AG04449 (cell line): ENCODE data around the gene USP7.

Experiments
- CTCF ChIA-PET: fragments of 350-600 bp; formaldehyde crosslinking; extraction: SDS; loops from one replicate; lab custom pipeline; 2021; ENCODE audit warnings: antibody characterized with exemption; lab: Yijun Ruan, JAX
- POLR2A ChIA-PET: fragments of 400-600, 350-600 bp; formaldehyde crosslinking; extraction: SDS; loops from one replicate; lab custom pipeline; 2020; ENCODE audit warnings: antibody characterized with exemption, inconsistent platforms; lab: Yijun Ruan, JAX
- DNase-seq: peaks from one replicate; pipeline ENCODE4 v3.0.0-alpha.2; 2010; ENCODE audit warnings: low read depth, low spot score
- H3K4me3 ChIP-seq: 2 replicates; pipeline ENCODE4 v1.5.1; 2011; ENCODE audit warnings: low read depth, mild to moderate bottlenecking, control low read depth, low read length
- TF ChIP-seq, protein P1 (sequence below): IDR thresholded peaks from one replicate; pipeline ENCODE4 v1.5.1; 2011; ENCODE audit warnings: mild to moderate bottlenecking, moderate library complexity, low read length, control low read depth, inconsistent platforms; ENCODE audit not compliant: insufficient read depth; ENCODE audit errors: missing control alignments

Gene USP7

DNA sequence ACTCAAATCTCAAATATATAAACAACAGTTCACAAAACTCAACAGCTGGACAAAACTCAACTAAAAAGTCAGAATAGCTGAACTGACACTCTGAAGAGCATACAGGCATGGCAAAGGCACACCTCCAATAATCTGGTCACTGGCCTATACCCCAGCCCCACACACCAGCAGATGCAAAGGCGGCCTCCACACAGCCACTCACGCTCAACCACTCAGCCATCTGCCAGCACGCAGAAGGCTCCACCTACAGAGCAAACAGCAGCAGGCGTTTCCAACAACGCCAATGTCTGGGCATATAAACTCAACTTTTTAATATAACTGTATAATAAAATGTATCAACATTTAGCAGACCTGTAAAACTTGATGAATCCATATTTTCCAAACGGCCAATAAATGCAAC, 17.2 kb downstream of the USP7 start:
- no peak for DNase-seq
- ChIA-PET CTCF (no interaction called here), POLR2A (interaction anchor here (0.5 kb wide), 1 partner anchor 62 kb away, joined by 3 read pairs; no protein-coding TSS in a partner anchor)
- H3K4me3 ChIP-seq: no peak overlapping the region
- TF ChIP-seq, protein P1, sequence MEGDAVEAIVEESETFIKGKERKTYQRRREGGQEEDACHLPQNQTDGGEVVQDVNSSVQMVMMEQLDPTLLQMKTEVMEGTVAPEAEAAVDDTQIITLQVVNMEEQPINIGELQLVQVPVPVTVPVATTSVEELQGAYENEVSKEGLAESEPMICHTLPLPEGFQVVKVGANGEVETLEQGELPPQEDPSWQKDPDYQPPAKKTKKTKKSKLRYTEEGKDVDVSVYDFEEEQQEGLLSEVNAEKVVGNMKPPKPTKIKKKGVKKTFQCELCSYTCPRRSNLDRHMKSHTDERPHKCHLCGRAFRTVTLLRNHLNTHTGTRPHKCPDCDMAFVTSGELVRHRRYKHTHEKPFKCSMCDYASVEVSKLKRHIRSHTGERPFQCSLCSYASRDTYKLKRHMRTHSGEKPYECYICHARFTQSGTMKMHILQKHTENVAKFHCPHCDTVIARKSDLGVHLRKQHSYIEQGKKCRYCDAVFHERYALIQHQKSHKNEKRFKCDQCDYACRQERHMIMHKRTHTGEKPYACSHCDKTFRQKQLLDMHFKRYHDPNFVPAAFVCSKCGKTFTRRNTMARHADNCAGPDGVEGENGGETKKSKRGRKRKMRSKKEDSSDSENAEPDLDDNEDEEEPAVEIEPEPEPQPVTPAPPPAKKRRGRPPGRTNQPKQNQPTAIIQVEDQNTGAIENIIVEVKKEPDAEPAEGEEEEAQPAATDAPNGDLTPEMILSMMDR: no peak

DNA sequence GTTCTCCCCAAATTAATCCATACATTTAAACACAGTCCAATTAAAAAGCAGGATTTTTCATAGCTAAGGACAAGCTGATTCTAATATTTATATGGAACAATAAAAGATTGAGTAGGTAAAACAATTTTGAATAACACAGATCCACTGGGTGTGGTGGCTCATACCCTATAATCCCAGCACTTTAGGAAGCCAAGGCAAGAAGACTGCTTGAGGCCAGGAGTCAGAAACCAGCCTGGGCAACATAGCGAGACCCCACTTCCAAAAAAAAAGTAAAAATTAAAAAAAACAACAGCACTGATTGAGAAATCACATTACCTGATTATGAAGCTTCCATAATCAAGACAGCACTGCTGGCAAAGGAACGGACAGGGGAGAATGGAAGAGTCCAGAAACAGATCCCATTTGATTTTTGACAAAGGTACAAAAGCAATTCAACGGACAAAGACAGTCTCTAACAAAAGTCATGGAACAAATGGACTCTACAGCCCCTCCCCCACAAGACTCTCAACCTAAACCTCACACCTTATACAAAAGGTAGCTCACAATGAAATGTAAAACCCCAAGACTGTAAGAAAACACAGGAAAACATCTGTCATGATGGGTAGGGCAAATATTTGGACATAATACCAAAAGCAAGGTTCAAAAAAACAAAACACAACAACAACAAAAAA, 17.9 kb downstream of the USP7 start:
- CTCF ChIA-PET: interaction anchor here (1.0 kb wide), 2 partner anchors 9 to 11 kb away, joined by 3 to 5 read pairs; no protein-coding TSS in a partner anchor

GRCh38 chr16:8943966-8944759, 19.5 kb downstream of the USP7 start:
- TF ChIP-seq, protein P1: no peak
- ChIA-PET CTCF (no interaction called here), POLR2A (no interaction called here)
- H3K4me3 ChIP-seq: no peak overlapping the region
- no peak for DNase-seq

More for the DNA sequence above, 17.9 kb downstream of the USP7 start:
- TF ChIP-seq, protein P1: no peak
- DNase-seq: no peak
- no peak overlapping the region for H3K4me3 ChIP-seq
- POLR2A ChIA-PET: interaction anchor here (0.5 kb wide), 1 partner anchor 63 kb away, joined by 3 read pairs; no protein-coding TSS in a partner anchor

- no peak overlapping the region for H3K4me3 ChIP-seq
- no peak for DNase-seq
- TF ChIP-seq, protein P1: no peak
- CTCF ChIA-PET: interaction anchor here (1.0 to 1.2 kb wide), 2 partner anchors 9 to 48 kb away, joined by 3 read pairs; no protein-coding TSS in a partner anchor
- POLR2A ChIA-PET: interaction anchor here (1.0 kb wide), 1 partner anchor 18 kb away, joined by 4 read pairs; no protein-coding TSS in a partner anchor
Observed at GRCh38 chr16:8943001-8943763, 20.5 kb downstream of the USP7 start.

DNA sequence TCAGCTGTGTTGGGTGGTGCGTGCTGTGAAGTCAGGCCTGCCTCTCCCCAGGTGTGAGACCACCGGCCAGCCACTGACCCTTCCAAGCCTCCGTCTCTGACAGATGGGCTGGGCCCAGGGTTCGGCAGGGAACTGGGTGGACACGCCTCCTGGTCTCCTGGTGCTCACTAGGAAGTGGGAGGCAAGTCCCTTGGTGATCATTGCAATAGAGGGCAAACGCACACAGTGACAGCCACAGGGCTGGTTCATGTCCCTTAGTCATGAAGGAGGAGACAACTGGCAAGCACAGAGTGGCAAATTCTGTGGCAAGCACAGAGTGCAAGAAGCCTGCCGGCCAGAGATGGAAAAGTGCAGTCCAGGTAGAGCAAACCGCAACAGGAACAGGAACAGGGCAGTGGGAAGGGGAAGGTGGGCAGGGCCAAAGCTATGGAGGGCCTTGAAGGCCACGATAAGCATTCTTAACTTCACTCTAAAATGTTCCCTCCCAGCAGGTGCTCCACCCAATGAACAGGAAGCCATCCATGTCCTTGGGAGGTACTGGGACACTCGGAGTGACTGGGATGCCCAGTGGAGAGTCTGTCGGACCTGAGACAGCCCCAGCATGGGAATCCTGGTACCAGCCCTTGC, 21.9 kb downstream of the USP7 start:
- TF ChIP-seq, protein P1: no peak
- CTCF ChIA-PET: interaction anchor here (1.0 kb wide), 1 partner anchor 33 kb away, joined by 3 read pairs; no protein-coding TSS in a partner anchor
- POLR2A ChIA-PET: no interaction called here
- DNase-seq: no peak
- no peak overlapping the region for H3K4me3 ChIP-seq
